H54 (cell line): ENCODE results near the gene STARD5.
A peak's percentile ranks its signal among the peaks of the same experiment; 100 is the strongest.

Experiments used
- DNase-seq: peaks from one replicate; pipeline ENCODE4 v3.0.0; 2011; ENCODE audit warnings: low spot score, mixed read lengths; ENCODE audit not compliant: insufficient read length
- FAIRE-seq: peaks from 3 replicates; lab custom pipeline; 2011; peaks lifted over from hg19 to GRCh38; lab: Jason Lieb, UNC
- POLR2A ChIP-seq: IDR thresholded peaks from 2 replicates; pipeline ENCODE4 v1.6.1; 2011; ENCODE audit warnings: low read depth, mild to moderate bottlenecking, low read length

Gene STARD5

DNA sequence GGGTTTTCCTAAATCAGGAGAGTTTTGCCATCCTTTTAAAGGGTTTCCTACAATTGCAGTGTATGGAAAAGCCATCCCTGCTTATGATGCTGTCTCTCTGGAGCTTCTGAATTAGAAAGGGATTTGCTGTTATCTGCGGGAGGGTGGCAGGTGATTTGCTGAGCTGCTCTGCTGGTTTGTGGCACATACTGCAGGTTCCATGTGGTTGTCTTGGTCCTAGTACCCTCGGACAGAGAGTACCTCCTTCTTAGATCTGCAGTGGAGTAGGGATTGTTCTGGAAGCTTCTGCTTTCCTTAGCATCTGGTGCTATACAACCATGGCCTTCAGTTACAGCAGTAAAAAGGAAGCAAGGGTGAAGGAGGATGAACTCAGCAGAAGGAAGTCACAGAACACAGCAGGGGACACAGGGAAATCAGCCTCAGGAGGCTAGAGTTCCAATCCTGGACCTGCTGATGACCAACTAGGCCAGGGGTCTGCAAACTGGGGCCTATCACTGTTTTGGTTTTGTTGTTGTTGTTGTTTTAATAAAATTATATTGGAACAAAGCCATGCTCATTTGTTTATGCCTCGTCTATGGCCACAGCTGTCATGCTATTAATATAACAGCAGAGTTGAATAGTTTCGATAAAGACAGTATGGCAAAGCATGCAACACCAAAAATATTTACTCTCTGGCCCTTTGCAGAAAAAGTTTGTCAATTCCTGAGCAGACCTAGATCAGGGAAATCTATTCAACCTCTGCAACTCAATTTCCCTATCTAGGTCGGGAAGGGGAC, 39.5 kb downstream of the STARD5 start:
- DNase-seq: no peak
- no peak for FAIRE-seq
- no peak for TF ChIP-seq POLR2A

DNA sequence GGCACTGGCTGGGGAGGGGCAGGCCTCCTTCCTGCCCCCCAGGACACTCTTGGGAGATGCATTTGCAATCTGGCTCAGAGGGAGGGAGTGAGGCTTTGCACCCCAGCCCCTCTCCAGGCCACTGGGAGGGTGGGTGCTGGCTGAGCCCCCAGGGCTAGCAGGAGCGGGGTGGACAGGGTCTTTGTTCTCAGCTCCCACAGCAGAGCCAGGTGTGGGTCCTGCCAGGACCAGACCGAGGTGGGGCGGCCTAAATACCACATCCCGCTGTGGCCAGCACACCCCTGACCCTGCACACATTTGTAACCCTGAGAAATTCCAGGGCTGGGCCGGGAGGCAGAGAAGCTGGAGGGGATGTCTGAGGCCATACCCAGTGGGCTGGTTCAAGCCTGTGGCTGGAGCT, 41.0 kb downstream of the STARD5 start:
- no peak for FAIRE-seq
- no peak for TF ChIP-seq POLR2A
- DNase-seq: no peak

DNA sequence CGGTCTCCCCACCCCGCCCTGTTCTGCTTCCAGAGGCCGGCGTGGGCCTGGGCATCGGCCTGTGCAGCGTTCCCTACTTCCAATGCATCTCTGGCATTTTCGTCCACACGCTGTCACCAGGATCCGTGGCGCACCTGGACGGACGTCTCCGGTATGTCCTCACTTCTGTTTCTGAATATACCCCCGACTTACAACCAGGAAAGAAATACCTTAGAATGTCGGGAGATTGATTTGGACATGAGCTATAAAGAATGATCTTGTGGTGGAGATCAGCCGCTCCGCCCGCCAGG, 41.4 kb downstream of the STARD5 start:
- no peak for TF ChIP-seq POLR2A
- no peak for FAIRE-seq
- DNase-seq: no peak

DNA sequence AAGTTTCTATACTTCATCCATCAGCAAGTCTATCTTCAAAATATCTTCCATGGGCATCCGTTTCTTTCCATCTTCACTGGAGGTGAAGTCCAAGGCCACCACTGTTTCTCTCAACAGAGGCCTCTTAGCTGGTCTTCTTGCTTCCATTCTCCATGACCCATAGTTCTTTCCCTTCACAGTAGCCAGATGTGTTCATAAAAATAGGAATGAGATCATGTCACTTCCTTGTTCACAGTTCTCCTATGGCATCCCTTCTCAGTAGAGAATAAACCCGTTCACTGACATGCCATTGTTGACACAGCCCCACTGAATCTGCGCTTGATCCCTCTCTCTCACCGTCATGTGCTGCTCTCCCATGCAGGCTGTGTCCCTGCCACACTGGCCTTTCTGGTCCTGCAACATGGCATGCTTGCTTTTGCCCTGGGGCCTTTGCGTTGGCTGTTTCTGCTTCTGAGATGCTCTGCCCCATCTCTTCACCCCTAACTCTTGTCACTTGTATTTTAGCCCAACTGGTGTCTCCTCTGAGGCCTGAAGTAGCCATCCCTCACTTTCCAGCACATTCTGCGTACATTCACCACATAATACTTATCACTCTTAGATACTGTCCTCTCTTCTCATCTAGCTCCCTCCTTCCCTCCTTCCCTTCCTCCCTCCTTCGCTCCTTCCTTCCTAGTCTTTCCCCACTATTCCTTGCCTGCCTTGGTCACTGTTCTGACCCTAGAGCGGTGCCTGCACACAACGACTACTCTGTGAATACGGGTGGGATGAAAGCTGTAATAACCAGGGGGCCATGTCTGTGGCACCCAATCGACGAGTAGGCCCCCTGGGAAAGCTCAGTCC, 42.0 kb downstream of the STARD5 start:
- DNase-seq (no peak), FAIRE-seq (no peak)
- no peak for TF ChIP-seq POLR2A

DNA sequence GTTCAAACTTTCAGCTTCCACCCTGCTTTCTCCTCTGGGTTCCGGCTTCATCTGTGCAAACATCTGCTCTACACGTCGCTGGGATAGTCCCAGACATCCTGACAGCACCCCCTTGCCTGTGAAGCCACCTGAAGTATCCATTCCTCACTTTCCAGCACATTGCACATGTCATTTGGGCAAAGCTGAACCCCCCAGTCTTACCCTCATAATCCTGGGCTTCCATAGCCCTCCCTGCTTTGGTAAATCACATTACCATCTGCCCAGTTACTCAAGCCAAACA, 42.5 kb downstream of the STARD5 start:
- no peak for TF ChIP-seq POLR2A
- FAIRE-seq (no peak), DNase-seq (no peak)

DNA sequence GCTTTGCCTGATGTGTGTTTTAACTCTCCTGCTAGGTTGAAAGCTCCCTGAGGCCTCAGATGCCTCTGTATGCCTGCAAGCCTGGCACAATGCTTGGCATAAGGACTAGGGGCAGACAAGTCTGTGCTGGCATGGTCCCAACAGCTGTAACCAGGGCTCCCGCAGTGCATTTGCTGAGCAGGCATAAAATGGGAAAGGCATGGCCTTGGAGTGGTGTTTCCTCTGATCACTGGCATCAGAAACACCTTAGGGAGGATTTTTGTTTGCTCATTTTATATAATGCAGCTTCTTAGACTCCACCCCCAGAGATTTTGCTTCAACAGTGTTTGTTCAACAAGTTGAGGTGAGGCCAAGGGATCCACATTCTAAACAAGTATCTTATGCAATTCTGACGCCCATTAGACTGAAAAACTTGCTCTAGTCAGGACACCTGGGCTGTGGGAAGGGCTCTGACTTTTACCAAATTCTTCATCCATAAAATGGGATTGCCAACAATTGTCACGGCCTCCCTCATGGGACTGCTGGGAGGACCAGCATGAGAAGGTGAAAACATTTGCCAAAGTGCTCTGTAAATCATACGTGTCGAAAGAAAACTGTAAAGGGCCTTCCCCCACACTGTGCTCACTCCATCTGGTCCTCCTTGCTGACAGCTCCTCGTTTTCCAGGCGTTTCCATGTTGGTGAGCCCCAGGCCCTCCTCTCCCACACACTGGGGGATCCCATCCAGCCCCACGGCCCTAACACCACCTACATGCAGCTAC, 43.1 kb downstream of the STARD5 start:
- no peak for TF ChIP-seq POLR2A
- FAIRE-seq (no peak), DNase-seq (no peak)

DNA sequence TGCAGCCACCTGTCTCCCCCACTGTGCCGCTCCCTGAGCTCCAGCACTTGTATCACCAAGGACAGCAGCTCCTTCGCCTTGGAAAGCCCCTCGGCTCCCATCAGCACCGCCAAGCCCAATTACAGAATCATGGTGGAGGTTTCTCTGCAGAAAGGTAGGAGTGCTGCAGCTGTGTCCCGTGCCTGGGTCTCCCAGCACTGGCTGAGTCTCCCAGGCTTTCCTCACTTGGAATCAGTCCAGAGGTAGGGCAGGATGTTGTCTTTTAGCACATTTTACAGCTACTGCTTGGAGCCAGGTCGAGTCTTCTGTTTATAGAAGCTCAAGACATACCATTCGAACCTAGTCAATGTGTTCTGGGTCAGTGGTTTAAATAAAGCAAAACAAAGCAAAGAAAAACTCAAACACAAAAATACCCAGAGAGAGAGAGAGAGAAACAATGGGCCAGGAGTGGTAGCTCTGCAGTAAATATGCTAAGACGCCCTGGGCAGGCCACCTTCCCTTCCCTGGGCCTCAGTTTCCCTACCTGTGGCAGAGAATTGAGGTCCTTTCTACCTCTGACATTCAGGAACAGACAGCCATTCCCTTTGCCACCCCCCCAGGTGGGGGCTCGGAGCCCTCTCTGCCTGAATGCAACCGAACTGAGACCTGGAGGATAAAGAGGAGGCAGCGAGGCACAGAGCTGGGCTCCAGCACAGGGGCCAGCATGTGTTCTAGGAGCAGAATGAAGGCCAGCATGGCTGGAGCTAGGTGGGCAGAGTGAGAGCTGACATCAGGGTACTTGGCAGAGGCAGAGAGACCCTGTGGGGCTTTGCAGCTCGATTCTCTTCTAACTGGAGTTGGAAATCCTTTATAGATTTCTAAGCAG, 44.1 kb downstream of the STARD5 start:
- FAIRE-seq (no peak), DNase-seq (no peak)
- TF ChIP-seq POLR2A: no peak

DNA sequence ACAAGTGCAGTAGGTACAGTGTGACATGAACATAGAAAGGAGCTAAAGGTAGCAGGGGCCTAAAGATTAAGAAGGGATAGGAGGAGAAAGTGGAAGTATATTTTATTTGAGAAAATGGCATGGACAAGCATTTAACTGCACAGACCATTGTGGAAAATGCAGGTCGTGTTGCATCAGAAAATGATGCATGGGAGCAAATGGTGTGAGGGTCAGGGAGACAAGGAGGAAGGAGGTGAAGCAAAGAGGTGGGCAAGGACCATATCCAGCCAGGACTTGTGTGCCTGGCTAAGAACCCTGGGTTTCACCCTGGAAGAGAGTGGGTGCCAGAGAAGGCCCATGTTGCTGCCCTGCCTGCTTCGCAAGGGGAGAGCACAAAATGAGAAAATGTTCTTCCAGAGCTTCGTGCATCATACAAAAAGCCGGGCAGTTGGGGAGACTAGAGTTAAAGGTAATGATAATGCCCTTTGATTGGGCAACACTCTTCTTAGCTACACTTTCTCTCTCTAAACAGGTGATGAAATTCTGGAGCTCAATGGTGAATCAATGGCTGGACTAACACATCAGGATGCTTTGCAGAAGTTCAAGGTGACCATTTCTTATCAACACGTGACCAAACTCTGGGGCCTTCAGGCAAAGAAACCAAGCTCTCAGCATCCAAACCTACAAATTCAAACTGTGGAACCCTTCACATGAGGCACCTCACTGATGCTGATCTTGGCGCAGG, 45.5 kb downstream of the STARD5 start:
- no peak for DNase-seq
- no peak for TF ChIP-seq POLR2A

DNA sequence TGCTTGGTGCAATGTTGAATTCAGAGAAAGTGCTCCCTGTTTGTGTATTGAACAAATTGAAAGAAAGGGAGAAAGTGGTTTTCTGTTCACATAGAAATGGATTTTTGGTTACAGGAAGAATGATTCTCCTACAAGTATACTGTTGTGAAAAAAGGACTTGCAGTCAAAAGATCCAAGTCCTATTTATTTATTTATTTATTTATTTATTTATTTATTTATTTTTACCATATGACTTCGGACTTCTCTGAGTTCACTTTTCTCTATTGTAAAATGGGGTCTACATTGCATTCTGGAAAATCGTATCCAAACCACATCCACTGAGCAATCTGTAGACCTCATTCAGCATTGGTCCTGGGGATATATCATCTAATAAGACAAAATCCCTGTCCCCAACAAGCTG, 46.1 kb downstream of the STARD5 start:
- FAIRE-seq: no peak
- DNase-seq: no peak
- TF ChIP-seq POLR2A: no peak

More for the DNA sequence above, 45.5 kb downstream of the STARD5 start:
- FAIRE-seq: no peak

DNA sequence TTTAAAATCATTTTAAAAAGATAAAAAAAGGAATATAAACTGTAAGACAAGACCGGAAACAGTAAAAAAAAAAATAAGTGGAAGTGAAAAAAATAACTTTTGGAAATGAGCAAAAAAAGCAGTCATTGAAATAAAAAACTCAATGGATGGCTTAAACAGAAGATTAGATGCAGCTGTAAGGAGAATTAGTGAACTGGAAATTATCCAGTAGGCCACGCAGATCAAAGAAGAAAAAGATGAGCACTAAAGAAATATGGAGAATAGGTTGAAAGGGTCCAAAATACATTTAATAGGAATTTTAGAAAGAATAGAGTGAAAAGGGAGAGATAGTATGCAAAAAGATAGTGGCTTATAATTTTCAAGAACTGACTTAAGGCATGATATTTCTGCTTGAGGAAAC, 47.0 kb downstream of the STARD5 start:
- FAIRE-seq: no peak
- no peak for DNase-seq
- no peak for TF ChIP-seq POLR2A

DNA sequence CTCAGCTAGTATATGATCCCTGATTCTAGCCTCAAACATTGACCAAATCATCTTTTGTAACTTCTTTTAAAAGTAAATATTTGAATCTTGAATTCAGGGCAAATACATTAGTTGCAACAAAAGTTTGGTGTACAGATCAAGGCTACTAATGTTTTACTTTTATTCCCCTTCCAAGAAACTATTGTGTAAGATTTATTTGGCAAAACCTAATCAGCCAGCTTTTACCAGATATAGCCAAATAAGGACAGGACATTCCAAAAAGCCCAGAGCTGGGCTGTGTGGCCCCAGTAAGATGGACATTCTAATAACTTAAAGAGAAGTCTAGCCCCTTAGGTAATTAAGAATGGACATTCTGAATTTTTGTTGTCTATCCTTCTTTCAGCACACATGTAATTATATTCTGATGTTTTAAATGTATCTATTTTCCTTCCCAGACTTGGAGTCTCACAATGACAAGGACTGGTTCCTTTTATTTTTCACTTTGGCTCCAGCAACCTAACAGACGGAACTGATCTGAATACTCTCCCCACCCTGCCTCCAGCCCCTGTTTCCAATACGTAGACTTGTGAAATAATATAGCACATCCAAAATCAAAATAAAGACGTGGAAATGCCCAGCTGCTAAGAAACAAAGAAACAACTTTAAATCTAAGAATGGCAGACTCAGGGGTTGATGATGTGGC, 48.1 kb downstream of the STARD5 start:
- DNase-seq: no peak
- TF ChIP-seq POLR2A: no peak
- FAIRE-seq: no peak

DNA sequence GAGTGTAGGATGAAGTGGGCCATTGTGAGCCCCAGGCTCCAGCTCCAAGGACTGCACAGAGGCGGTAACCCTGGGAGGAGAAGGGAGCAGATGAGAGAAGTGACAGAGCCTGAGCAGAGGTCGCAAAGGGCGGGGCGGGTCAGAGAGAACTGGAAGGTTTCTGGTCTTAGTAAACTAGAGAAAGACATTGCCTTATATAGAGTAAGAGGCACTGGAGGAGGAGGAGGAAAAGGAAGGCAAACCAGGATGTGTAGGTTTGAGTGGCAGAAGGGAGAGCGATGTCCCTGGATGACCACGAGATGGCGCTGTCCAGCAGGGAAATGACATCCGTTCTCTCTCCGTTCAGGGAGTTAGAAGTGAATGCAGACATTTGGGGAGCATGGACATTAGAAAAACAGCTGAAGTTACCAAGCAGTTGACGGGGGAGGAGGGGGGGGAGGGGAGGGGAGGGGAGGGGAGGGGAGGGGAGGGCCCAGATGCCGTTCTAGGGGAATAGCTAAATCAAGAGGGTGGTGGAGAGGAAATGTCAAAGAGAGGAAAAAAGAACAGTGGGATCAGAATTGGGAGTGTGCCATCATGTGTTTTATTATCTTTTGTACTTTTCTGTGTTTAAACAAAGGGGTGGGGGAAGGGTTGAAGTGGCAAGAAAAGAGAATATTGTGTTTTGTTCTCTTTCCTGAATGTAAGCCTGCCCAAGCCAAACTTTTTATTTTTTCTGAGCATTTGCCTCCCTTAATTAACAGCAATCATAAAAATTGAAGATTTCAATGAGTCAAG, 48.8 kb downstream of the STARD5 start:
- TF ChIP-seq POLR2A: no peak
- FAIRE-seq (no peak), DNase-seq (peak; percentile 38)
